ENCODE measurements around the gene MAPK1IP1L.
"Not testable (repeated sequence)": the region's sequence is repeated elsewhere in the genome, so short reads cannot be mapped to it uniquely, and the experiment has no call there.

Gene MAPK1IP1L

GRCh38 chr14:55054098-55054497 is 2.7 kb downstream of the MAPK1IP1L start:
- no peak overlapping the region for H3K9ac ChIP-seq (ENCODE audit: insufficient read length, low read depth)
- no peaks in the 10 kb centered on the region for H3K27me3 ChIP-seq (ENCODE audit: insufficient read depth, insufficient read length)
- TF ChIP-seq YY1 (IDR thresholded peaks at IDR 0.05; ENCODE audit: insufficient read depth, insufficient read length) (no peak), SUZ12 (IDR thresholded peaks at IDR 0.05; ENCODE audit: extremely low read depth, insufficient read depth, insufficient read length) (no peak), ZNF274 (IDR thresholded peaks at IDR 0.05; ENCODE audit: low read depth, low read length) (no peak)
- peaks cover 49% of the 10 kb centered on the region for H3K36me3 ChIP-seq (ENCODE audit: insufficient read depth, insufficient read length, low read length)
- DNase-seq (ENCODE audit: low read depth, low spot score) = no peak
- H3K4me3 ChIP-seq (ENCODE audit: insufficient read length, low read depth) = no peak overlapping the region
- H3K4me1 ChIP-seq (ENCODE audit: insufficient read depth, insufficient read length) = no peaks in the 10 kb centered on the region
- H3K9me3 ChIP-seq (ENCODE audit: insufficient read depth, low read length) = no peaks in the 10 kb centered on the region

- DNase-seq (ENCODE audit: low read depth, low spot score) = no peak
- peaks cover 79% of the 10 kb centered on the region for H3K36me3 ChIP-seq (ENCODE audit: insufficient read depth, insufficient read length, low read length)
- no peaks in the 10 kb centered on the region for H3K27me3 ChIP-seq (ENCODE audit: insufficient read depth, insufficient read length)
- H3K4me3 ChIP-seq (ENCODE audit: insufficient read length, low read depth) = no peak overlapping the region
- H3K4me1 ChIP-seq (ENCODE audit: insufficient read depth, insufficient read length) = no peaks in the 10 kb centered on the region
- H3K9me3 ChIP-seq (ENCODE audit: insufficient read depth, low read length) = no peaks in the 10 kb centered on the region
- no peak overlapping the region for H3K9ac ChIP-seq (ENCODE audit: insufficient read length, low read depth)
- TF ChIP-seq ZNF274 (IDR thresholded peaks at IDR 0.05; ENCODE audit: low read depth, low read length) (no peak), SUZ12 (IDR thresholded peaks at IDR 0.05; ENCODE audit: extremely low read depth, insufficient read depth, insufficient read length) (no peak), YY1 (IDR thresholded peaks at IDR 0.05; ENCODE audit: insufficient read depth, insufficient read length) (no peak)
These were observed 6.5 kb downstream of the MAPK1IP1L start for GRCh38 chr14:55057919-55058318.

- no peaks in the 10 kb centered on the region for H3K9me3 ChIP-seq (ENCODE audit: insufficient read depth, low read length)
- H3K36me3 ChIP-seq (ENCODE audit: insufficient read depth, insufficient read length, low read length) = peaks cover 79% of the 10 kb centered on the region
- H3K4me1 ChIP-seq (ENCODE audit: insufficient read depth, insufficient read length) = no peaks in the 10 kb centered on the region
- no peak for DNase-seq (ENCODE audit: low read depth, low spot score)
- H3K9ac ChIP-seq (ENCODE audit: insufficient read length, low read depth) = no peak overlapping the region
- H3K4me3 ChIP-seq (ENCODE audit: insufficient read length, low read depth) = no peak overlapping the region
- no peaks in the 10 kb centered on the region for H3K27me3 ChIP-seq (ENCODE audit: insufficient read depth, insufficient read length)
- no peak for TF ChIP-seq YY1 (IDR thresholded peaks at IDR 0.05; ENCODE audit: insufficient read depth, insufficient read length)
These were observed 7.9 kb downstream of the MAPK1IP1L start for GRCh38 chr14:55059333-55059732.

GRCh38 chr14:55062517-55063351 is 11.3 kb downstream of the MAPK1IP1L start:
- H3K9me3 ChIP-seq (ENCODE audit: insufficient read depth, low read length) = no peaks in the 10 kb centered on the region
- DNase-seq (ENCODE audit: low read depth, low spot score) = no peak
- TF ChIP-seq ZNF274 (IDR thresholded peaks at IDR 0.05; ENCODE audit: low read depth, low read length) (no peak), YY1 (IDR thresholded peaks at IDR 0.05; ENCODE audit: insufficient read depth, insufficient read length) (no peak), SUZ12 (IDR thresholded peaks at IDR 0.05; ENCODE audit: extremely low read depth, insufficient read depth, insufficient read length) (no peak)
- H3K36me3 ChIP-seq (ENCODE audit: insufficient read depth, insufficient read length, low read length) = peaks cover 78% of the 10 kb centered on the region
- H3K27me3 ChIP-seq (ENCODE audit: insufficient read depth, insufficient read length) = no peaks in the 10 kb centered on the region
- no peak overlapping the region for H3K9ac ChIP-seq (ENCODE audit: insufficient read length, low read depth)
- no peaks in the 10 kb centered on the region for H3K4me1 ChIP-seq (ENCODE audit: insufficient read depth, insufficient read length)
- H3K4me3 ChIP-seq (ENCODE audit: insufficient read length, low read depth) = no peak overlapping the region

GRCh38 chr14:55064896-55065295 is 13.4 kb downstream of the MAPK1IP1L start:
- peaks cover 59% of the 10 kb centered on the region for H3K36me3 ChIP-seq (ENCODE audit: insufficient read depth, insufficient read length, low read length)
- not testable (repeated sequence) for H3K4me1 ChIP-seq (ENCODE audit: insufficient read depth, insufficient read length); H3K27me3 ChIP-seq (ENCODE audit: insufficient read depth, insufficient read length); DNase-seq (ENCODE audit: low read depth, low spot score); H3K9ac ChIP-seq (ENCODE audit: insufficient read length, low read depth); H3K4me3 ChIP-seq (ENCODE audit: insufficient read length, low read depth); H3K9me3 ChIP-seq (ENCODE audit: insufficient read depth, low read length)

- no peak for TF ChIP-seq YY1 (IDR thresholded peaks at IDR 0.05; ENCODE audit: insufficient read depth, insufficient read length)
- no peak for TF ChIP-seq SUZ12 (IDR thresholded peaks at IDR 0.05; ENCODE audit: extremely low read depth, insufficient read depth, insufficient read length)
- TF ChIP-seq ZNF274 (IDR thresholded peaks at IDR 0.05; ENCODE audit: low read depth, low read length) = no peak
- peaks cover 58% of the 10 kb centered on the region for H3K36me3 ChIP-seq (ENCODE audit: insufficient read depth, insufficient read length, low read length)
- DNase-seq (ENCODE audit: low read depth, low spot score) = no peak
- H3K27me3 ChIP-seq (ENCODE audit: insufficient read depth, insufficient read length) = no peaks in the 10 kb centered on the region
- H3K9ac ChIP-seq (ENCODE audit: insufficient read length, low read depth) = no peak overlapping the region
- no peaks in the 10 kb centered on the region for H3K4me1 ChIP-seq (ENCODE audit: insufficient read depth, insufficient read length)
- H3K4me3 ChIP-seq (ENCODE audit: insufficient read length, low read depth) = no peak overlapping the region
- H3K9me3 ChIP-seq (ENCODE audit: insufficient read depth, low read length) = no peaks in the 10 kb centered on the region
These were observed 14.0 kb downstream of the MAPK1IP1L start for GRCh38 chr14:55065411-55065810.

- Histone ChIP-seq H3K27me3 (ENCODE audit: insufficient read depth, insufficient read length) (no peaks in the 10 kb centered on the region), H3K4me1 (ENCODE audit: insufficient read depth, insufficient read length) (no peaks in the 10 kb centered on the region), H3K9ac (ENCODE audit: insufficient read length, low read depth) (no peak overlapping the region), H3K4me3 (ENCODE audit: insufficient read length, low read depth) (no peak overlapping the region), H3K36me3 (ENCODE audit: insufficient read depth, insufficient read length, low read length) (peaks cover 50% of the 10 kb centered on the region), H3K9me3 (ENCODE audit: insufficient read depth, low read length) (no peaks in the 10 kb centered on the region)
- TF ChIP-seq ZNF274 (IDR thresholded peaks at IDR 0.05; ENCODE audit: low read depth, low read length) (no peak), SUZ12 (IDR thresholded peaks at IDR 0.05; ENCODE audit: extremely low read depth, insufficient read depth, insufficient read length) (no peak), YY1 (IDR thresholded peaks at IDR 0.05; ENCODE audit: insufficient read depth, insufficient read length) (no peak)
- DNase-seq (ENCODE audit: low read depth, low spot score) = no peak
These were observed 14.8 kb downstream of the MAPK1IP1L start for GRCh38 chr14:55066223-55066622.

All from NT2/D1 (cell line).